Measurements from ENCODE around the gene STAM2.

DNA sequence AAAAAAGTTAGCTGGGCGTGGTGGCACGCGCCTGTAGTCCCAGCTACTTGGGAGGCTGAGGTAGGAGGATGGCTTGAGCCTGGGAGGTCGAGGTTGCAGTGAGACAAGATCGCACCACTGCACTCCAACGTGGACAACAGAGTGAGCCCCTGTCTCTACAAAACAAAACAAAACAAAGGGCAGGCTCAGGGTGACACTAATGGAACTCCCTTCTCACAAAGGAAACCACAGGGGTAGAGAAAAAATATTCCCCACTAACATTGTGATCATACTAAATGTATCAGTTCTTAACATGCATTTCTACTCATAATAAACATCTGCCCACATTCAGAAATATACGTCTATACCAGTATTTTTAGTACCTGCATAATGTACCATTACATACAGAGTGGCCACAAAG lies 21.1 kb downstream of the STAM2 start:
- TF ChIP-seq CTCF (IDR thresholded peaks at IDR 0.05): no peak
- no peak for TF ChIP-seq POLR2A (IDR thresholded peaks at IDR 0.05)
